T-helper 1 cell treated with Interleukin-12 subunit alpha and Interleukin-12 subunit beta and Interleukin-4 antibody, amounts not matched to agents 30 ng/mL and 1 ng/mL, for 36 hours (primary cell): ENCODE measurements around the gene PNPLA2. TPM values are rescaled to one million over a fixed set of nuclear protein-coding genes. Genes with fewer than 3 reads are reported as not detected.

ENCODE experiments used
- intact Hi-C: fragments of 100-400 bp; cut with micrococcal nuclease; formaldehyde crosslinking; loops from one replicate; pipeline ENCODE4 v1.15.1; 2024
- total RNA-seq: library from RNA; stranded (reverse); gene quantifications from 2 replicates; pipeline ENCODE4 v1.2.3, GENCODE V29; 2022

Gene PNPLA2
- total RNA-seq, 1 donor from 2014 or later, result 58.7 TPM

DNA sequence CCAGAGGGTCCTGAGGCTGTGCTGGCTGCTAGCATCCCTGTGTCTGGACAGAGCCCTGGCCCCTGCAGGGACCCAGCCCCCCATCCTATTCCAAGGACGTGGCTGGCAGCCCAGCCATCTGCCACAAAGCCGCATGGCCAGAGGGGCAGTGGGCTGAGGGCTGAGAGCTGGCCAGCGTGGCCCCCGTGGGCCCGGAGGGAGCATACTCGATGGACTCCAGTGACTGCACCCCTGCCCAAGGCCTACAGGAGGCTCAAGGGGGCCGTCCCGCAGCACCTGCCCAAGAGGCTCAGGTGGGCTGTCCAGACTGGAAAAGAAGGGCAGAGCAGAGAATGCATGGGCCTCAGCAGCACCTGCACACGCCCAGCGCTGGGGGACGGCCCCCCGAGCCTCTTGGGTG, 37.1 kb downstream of the PNPLA2 start:
- intact Hi-C loops, result no loop called here

DNA sequence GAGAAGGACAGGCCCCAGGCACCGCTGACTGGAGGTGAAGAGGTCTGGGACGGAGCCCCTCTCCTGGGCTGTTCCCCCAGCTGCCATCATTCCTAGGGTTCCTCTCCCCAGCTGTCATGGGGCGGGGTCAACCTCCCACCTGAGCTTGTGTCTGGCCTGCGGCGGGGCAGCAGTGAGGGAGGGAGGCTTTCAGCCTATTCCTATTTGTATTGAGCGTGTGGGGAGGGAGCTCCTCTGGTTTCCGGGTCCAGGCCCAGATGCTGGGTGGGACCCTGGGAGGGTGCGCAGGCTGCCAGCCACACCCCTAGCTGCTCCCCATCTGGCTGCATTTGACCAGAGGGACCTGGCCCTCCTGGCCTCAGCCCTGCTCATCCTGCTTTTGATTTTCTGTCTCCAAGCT, 37.7 kb downstream of the PNPLA2 start:
- intact Hi-C loops, result no loop called here

DNA sequence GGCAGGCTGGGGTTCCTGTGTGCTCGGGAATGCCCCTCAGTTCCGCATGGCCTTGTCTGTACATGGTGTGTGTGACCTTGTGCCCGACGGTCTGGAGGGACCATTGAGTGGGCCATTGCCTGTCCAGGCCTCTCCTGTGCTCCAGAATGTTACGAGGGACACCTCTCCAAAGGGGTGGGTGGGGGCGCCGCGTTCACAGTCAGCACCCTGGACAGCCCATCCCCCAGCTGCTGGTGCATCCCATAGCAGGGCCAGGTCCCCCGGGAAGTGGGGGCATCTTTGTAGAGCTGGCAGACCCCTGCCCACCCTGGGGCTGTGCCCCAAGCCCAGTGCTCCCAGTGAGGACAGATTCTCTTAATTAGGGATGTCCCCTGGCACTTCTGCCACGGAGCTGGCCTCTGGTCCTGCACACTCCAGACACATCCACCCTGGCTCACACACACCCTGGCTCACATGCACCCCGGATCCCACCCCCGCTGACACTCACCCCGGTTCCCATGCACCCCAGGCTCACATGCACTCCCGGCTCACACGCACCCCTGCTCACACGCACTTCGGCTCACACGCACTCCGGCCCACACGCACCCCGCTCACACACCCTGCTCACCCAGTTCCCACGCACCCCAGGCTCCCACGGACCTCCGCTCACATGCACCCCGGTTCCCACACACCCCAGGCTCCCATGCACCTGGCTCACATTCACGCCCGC, 39.5 kb downstream of the PNPLA2 start:
- intact Hi-C loops, result no loop called here

DNA sequence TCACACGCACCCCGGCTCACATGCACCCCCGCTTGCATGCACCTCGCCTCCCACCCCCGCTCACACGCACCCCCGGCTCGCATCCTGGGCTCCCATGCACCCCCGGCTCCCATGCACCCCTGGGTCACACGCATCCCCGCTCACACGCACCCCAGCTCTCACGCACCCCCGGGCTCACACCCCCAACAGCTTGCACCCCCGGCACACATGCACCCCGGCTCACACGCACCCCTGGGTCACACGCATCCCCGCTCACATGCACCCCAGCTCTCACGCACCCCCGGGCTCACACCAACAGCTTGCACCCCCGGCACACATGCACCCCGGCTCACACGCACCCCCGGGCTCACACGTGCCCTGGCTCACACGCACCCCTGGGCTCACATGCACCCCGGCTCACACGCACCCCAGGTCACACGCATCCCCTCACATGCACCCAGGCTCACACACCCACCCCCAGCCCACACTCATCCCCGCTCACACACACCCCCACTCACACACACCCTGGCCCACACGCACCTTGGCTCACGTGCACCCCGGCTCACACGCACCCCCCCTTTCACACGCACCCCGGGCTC, 40.1 kb downstream of the PNPLA2 start:
- intact Hi-C loops, result no loop called here

DNA sequence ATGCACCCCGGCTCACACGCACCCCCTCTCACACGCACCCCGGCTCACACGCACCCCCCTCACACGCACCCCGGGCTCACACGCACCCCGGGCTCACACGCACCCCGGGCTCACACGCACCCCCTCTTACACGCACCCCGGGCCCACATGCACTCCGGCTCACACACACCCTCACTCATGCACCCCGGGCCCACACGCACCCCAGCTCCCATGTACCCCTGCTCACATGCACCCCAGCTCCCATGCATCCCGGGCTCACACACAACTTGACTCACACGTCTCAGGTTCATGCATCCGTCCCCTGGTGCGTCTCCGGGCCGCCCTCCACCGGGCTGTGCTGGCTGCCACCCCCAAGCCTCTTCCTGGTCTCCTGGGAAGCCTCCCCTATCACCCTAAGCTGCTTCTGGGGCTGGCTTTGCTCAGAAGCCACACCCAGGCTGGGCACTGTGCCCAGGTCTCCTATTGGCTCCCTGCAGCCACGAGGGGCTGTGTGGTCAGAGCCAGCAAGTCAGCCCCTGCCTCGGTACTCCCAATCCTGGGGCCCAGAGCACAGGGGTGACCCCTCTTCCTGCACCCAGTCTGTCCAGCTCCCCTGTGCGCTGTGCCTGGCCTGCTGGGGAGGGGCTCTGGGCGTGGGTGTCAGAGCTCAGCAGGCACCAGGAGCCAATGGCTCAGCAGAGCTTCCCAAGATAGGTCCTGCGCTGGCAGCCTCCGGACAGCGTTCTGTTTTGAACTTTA, 40.8 kb downstream of the PNPLA2 start:
- intact Hi-C loops, result no loop called here

DNA sequence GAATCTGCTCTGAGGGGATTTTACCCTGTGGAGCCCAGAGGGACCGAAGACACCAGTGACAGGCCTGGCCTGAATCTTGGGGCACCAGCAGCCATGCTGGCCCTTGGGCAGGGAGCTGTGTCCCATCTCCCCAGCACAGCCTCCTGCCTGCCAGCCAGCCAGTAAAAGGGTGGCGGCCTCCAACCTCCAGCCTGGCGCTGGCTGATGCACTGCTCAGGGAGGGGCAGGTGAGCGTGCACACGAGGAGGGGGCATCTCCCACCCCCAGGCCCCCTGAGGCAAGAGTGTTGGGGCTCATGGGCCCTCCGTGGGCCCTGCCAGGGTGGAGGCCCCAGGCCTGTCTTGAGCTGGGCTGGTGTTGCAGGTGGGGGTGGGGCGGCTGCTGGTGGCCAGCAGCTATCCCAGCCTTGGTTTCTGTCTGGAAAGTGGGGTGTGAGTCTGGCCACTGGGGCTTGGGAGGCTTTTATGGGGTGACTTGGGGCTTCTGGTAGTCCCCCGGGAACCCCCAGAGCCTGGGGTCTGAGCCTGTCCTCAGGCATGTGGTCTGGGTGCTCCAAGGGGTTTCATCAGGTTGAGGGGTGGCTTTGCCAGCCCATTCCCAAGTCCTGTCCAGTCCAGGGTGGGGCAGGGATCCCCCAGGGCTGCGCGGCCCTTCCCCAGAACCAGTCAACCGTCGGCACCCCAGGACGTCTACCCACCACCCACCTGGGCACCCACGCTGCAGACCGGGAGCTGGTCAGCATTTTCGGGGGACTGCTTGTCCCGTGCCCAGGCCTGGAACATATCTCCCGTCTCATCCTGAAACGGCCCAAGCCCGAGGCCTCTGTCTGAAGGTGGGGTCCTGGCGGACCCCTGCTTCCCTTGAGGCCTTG, 41.8 kb downstream of the PNPLA2 start:
- intact Hi-C loops, result no loop called here

DNA sequence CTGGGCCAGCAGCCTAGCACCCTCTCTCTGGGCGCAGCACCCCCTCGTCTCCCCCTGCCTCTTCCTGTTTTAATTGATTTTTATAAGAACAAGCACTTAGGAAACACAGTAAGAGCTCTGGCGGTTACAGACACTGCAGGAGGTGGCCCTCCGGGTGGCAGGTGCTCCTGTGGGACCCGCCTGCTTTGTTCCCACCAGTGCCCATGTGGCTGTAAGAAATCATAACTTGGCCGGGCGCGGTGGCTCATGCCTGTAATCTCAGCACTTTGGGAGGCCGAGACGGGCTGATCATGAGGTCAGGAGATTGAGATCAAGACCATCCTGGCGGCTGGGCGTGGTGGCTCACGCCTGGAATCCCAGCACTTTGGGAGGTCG, 42.4 kb downstream of the PNPLA2 start:
- intact Hi-C loops, result no loop called here

DNA sequence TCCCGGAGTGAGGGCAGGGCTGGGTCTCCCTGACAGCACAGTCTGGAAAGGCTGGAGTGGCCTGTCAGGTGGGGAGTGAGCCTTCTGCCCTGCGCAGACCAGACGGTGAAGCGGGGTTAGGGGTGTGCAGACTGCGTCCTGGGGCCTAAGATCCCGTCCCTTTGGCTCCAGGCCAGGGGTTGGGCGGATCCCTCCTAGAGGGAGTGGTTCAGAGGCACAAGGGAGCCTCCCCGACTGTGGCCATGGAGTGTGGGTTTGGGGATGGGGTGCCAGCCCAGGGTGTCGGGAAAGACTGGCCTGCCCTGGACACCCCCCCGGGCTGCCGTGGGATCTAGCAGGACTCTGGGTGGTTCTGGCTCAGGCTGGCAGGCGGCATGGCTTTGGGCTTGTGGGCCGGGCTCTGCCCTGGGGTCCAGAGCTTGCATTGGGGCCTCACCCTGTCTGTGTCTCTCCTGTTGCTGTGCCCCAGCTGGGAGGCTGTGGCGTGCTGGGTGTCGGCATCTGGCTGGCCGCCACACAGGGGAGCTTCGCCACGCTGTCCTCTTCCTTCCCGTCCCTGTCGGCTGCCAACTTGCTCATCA, 43.5 kb downstream of the PNPLA2 start:
- intact Hi-C loops, result no loop called here

DNA sequence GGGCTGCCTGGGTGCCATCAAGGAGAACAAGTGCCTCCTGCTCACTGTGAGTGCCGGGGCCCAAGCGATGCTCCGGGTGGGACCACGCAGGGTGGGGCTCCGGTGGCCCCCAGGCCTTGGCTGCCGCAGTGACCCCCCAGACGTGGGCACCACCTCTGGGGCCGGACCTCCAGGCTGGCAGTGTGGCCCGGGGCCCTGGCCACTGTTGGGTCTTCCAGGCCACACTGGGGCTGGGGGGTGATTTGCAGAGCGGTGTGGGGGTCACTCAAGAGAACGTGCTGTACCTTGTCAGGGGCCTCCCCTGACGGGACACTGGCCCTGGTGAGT, 43.9 kb downstream of the PNPLA2 start:
- intact Hi-C loops, result no loop called here

DNA sequence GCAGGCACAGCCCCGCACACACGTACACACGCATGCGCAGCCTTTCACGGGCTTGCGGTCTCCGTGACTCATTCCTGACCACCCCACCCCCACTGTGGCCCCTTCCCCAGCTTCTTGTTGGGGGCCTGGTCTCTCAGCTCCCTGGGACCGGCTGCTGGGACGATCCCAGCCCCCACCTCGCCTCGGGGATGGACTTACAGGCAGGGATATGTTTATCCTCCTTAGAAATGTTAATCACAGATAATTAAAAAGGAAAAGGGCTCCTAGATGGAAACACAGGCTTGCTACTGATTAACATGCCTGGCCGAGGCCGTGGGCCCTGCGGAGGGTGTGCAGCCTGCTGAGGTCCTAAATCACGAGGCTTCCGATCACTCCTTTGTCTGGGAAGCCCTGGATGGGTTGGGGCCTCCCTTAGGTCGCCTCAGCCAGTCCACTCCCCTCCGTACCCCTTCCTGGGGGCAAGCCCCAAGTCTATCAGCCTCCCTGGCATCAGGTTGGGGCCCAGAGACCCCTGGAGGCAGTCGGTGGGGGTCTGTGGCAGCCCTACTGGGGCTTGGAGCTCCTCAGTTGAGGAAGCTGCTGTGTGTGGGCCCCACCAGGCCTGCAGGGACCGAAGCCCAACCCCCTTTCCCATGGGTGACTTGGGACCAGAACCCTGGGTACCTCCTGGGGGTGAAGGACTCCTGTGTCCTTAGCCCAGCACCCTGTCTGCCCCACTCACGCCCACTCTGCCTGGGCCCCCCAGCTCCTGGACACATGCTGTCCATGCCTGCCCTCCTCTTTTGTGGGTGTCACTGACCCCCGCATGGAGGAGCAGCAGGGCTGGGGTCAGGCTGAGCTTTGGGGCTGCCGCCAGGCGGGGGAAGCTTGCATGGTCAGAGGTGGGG, 44.6 kb downstream of the PNPLA2 start:
- intact Hi-C loops, result no loop called here

DNA sequence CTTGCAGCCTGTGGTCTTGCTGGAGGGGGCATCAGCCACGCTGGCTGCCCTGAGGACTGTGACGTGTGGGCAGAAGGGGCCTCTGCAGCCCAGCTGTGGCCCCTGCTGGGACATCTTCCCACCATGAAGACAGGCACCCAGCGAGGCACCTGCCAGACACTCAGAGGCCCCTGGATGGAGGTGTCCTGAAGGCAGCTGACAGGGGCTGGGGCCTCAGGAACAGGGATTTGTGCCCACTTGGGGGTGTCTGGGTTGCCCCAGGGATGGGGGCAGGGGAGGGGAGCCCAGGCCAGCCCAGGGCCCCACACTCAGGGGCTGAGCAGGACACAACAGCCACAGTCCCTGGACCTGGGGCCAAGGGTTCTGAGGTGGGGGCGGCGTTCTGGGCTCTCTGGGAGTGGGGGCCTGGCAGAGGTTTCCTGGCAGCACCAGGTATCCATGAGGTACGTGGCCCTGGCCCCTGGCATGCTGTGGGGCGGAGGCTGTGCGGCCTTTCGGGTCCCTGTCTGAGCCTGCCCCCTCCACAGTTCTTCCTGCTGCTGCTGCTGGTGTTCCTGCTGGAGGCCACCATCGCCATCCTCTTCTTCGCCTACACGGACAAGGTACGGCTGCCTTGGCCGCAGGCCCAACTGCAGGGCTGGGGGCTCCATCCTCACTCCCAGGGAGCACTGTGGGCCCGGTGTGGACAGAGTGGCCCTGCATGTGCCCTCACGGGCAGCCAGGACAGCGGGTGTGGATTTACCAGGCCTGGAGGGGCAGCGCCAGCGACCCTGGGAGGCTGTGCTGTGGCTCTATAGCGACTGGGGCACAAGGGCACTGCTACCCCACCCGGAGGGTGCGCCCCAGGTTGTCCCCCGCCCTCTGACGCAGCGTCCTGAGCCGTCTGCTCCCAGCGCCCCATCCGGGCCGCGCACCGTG, 45.5 kb downstream of the PNPLA2 start:
- intact Hi-C loops, result no loop called here

DNA sequence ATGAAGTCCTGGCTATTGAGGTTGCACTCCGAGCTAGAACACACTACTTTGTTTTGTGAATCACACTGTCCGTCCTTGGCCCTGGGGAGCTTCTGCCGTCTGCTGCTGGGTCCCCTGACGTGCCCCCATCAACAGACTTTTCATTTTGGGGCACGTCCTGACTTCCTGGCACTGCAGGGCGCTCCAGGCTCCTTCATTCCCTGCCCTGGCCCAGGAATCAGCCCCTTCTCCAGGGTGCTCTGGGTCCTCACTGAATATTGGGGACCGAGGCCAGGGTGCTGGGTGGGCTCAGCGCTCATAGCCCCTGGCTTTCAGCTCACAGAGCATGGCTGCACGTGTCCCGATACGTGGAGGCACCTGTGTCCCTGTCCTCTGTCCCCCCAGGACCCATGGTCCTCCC, 46.2 kb downstream of the PNPLA2 start:
- intact Hi-C loops, result no loop called here

DNA sequence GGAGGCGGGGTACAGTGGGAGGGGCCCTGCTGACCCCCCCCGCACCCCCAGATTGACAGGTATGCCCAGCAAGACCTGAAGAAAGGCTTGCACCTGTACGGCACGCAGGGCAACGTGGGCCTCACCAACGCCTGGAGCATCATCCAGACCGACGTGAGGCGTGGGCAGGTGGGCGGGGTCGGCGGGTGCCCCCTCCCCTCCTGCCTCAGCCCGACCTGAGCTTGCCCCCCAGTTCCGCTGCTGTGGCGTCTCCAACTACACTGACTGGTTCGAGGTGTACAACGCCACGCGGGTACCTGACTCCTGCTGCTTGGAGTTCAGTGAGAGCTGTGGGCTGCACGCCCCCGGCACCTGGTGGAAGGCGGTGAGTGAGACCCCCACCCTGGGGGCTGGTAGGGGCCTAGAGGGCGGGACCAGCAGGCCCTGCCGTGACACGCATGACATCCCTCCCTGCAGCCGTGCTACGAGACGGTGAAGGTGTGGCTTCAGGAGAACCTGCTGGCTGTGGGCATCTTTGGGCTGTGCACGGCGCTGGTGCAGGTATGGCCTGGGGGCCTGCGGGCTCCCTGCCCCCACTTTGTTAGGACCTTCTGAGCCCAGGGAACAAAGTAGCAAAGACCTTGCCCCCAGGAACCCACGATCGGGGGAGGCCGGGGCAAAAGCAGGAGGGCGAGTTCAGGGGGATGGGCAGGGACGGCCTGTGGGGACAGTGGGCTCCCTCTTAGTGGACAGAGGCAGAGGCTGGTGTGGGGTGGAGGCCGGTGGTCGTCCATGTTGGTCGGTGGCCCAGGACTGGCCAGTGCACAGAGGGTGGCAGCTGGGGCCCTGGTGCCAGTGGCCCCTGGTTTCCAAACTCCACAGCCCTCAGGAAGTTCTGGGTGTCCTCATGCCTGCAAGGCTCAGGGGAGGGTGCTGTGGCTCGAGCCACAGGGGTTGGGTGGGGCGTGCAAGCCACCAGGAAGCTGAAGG, 47.0 kb downstream of the PNPLA2 start:
- intact Hi-C loops, result no loop called here

DNA sequence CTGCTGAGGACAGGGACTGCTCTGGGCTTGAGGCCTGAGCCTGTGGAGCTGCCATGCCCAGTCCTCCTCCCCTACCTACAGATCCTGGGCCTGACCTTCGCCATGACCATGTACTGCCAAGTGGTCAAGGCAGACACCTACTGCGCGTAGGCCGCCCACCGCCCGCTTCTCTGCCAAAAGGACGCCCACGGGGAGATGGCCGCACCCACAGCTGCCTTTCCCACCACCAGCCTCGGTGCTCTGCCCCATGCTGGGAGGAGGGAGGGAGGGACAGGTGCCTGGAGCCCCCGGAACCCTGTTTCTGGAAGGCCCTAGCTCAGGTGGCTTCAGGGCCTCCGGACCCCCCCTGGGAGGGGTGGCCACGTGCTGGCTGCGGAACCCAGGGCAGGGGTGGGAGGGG, 47.8 kb downstream of the PNPLA2 start:
- intact Hi-C loops, result no loop called here

DNA sequence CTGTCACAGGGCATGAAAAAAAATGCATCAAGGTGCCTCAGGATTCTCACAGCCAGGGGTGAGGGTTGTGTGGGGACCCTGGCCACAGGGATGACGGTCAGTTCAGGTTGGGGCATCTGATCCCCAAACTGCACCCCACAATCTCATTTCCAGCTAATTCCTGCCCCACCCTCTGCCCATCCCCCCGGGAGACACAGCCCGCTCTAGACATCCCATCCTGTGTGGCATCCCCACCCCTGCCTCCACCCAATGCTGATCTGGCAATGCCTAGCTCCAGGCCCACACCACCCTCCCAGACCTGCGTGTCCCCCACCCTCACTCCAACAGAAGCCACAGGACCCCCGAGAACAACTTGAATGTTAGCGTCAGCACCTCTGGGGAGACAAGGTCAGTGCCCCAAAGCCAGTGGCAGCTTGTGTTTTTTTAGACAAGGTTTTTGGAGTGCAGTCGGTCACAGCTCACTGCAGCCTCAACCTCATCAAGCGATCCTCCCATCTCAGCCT, 49.2 kb downstream of the PNPLA2 start:
- intact Hi-C loops, result no loop called here

DNA sequence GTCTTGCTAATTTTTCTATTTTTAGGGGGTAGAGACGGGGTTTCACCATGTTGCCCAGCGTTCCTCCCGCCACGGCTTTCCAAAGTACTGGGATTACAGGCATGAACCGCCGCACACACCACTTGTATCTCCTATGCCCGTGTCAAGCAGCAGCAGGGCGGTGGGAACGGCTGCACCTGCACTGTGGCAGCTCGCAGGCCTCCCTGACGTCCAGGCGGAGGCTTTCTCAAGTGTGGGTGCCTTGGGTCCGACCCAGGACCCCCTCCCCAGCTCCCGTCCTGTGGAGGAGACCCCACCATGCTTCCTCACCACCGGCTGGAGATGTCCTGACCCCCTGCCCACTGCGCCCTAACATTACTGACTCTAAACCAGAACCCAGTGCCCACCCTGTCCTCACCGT, 49.7 kb downstream of the PNPLA2 start:
- intact Hi-C loops, result no loop called here

DNA sequence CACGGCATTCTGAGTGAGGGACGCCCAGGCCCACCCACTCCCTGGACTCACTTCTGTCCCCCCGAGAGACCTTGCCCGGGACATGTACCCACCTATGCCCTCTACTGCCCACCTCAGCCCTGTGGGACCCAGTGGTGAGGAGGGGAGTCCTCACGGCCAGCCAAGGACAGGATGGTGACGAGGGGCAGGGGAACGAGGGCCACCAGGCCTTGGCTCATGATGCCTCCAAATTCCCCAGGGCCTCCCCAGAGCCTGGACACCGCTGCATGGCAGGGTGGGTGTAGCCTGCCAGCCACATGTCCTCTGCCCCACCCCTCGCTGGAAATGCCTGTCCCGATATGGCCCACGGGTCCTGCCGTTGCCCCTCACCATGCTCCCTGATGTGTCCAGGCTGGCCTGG, 50.1 kb downstream of the PNPLA2 start:
- intact Hi-C loops, result no loop called here
